ENCODE measurements around the gene ELP5.

ELP5 gene

DNA sequence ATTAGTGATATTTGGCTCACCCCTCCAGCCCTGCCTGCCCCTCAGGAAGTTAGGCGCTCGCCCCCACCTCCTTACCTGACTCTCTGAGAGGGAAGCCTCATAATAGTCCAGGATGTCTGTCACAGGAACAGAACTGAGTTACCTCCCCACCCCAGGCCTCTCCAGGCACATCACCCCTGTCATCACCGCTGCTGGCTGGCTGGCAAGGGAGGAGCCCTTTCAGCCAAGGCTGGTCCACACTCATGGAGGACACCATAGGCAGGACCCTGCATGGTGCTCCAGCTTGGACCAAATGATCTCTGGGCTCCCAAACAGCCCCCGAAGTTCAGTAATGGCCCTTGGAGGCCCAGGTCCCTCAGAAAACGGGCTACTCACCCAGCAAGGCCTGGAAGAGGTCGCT is 33.8 kb upstream of the ELP5 start:
- Histone ChIP-seq H3K4me3 (ENCODE audit: low read depth, low read length, poor library complexity, severe bottlenecking) (no peak overlapping the region), H3F3A (ENCODE audit: insufficient read depth, low read length) (no peaks in the 10 kb centered on the region), H3K79me2 (ENCODE audit: insufficient read depth, low read length) (no peaks in the 10 kb centered on the region), H4K20me1 (ENCODE audit: insufficient read depth, low read length) (no peaks in the 10 kb centered on the region), H3K27ac (ENCODE audit: low read depth, low read length, poor library complexity, severe bottlenecking) (no peak overlapping the region), H3K36me3 (ENCODE audit: insufficient read depth, low read length) (peaks cover 18% of the 10 kb centered on the region), H2AFZ (ENCODE audit: low read length) (no peak overlapping the region), H3K4me1 (ENCODE audit: insufficient read depth, low read length, severe bottlenecking) (peaks cover 38% of the 10 kb centered on the region), H3K9me2 (ENCODE audit: low read depth, low read length) (no peaks in the 10 kb centered on the region), H3K4me2 (ENCODE audit: low read length) (no peak overlapping the region), H3K27me3 (ENCODE audit: insufficient read depth, low read length) (no peaks in the 10 kb centered on the region), H3K9me3 (ENCODE audit: low read length) (no peaks in the 10 kb centered on the region), H3K9ac (ENCODE audit: low read length) (no peak overlapping the region)
- TF ChIP-seq, protein P1, sequence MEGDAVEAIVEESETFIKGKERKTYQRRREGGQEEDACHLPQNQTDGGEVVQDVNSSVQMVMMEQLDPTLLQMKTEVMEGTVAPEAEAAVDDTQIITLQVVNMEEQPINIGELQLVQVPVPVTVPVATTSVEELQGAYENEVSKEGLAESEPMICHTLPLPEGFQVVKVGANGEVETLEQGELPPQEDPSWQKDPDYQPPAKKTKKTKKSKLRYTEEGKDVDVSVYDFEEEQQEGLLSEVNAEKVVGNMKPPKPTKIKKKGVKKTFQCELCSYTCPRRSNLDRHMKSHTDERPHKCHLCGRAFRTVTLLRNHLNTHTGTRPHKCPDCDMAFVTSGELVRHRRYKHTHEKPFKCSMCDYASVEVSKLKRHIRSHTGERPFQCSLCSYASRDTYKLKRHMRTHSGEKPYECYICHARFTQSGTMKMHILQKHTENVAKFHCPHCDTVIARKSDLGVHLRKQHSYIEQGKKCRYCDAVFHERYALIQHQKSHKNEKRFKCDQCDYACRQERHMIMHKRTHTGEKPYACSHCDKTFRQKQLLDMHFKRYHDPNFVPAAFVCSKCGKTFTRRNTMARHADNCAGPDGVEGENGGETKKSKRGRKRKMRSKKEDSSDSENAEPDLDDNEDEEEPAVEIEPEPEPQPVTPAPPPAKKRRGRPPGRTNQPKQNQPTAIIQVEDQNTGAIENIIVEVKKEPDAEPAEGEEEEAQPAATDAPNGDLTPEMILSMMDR (IDR thresholded peaks at IDR 0.05; ENCODE audit: low read length), result no peak
- TF ChIP-seq EZH2 (IDR thresholded peaks at IDR 0.05; ENCODE audit: borderline replicate concordance, low read length), result no peak

DNA sequence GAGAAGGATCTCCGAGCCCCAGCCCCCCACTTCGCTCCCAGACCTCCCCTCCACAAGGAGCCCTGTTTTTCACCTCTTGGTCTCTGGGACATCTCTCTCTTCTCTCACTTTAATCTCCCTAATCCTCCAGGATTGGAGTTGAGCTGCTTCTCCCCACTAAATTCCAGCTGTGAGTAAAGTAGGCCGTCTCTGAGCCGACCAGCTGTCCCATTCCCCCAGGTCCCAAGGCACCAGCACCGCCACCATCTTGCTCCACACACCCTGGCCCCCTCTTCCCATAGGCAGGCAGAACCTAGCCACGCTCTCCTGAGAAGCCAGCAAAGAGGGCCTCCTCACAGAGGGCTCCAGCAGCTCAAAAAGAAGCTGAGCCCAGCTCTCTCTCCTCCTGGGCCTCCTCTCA is 33.3 kb upstream of the ELP5 start:
- no peaks in the 10 kb centered on the region for H4K20me1 ChIP-seq (ENCODE audit: insufficient read depth, low read length)
- TF ChIP-seq, protein P1 (IDR thresholded peaks at IDR 0.05; ENCODE audit: low read length), result no peak
- TF ChIP-seq EZH2 (IDR thresholded peaks at IDR 0.05; ENCODE audit: borderline replicate concordance, low read length), result no peak
- no peaks in the 10 kb centered on the region for H3F3A ChIP-seq (ENCODE audit: insufficient read depth, low read length)
- no peak overlapping the region for H2AFZ ChIP-seq (ENCODE audit: low read length)
- H3K4me2 ChIP-seq (ENCODE audit: low read length), result no peak overlapping the region
- no peak overlapping the region; the same call in 1 of the 2 replicates for H3K9ac ChIP-seq (ENCODE audit: low read length)
- H3K9me2 ChIP-seq (ENCODE audit: low read depth, low read length), result no peaks in the 10 kb centered on the region
- H3K27me3 ChIP-seq (ENCODE audit: insufficient read depth, low read length), result no peaks in the 10 kb centered on the region
- no peaks in the 10 kb centered on the region for H3K79me2 ChIP-seq (ENCODE audit: insufficient read depth, low read length)
- H3K4me1 ChIP-seq (ENCODE audit: insufficient read depth, low read length, severe bottlenecking), result peaks cover 35% of the 10 kb centered on the region
- no peaks in the 10 kb centered on the region for H3K9me3 ChIP-seq (ENCODE audit: low read length)
- no peak overlapping the region for H3K4me3 ChIP-seq (ENCODE audit: low read depth, low read length, poor library complexity, severe bottlenecking)
- no peak overlapping the region for H3K27ac ChIP-seq (ENCODE audit: low read depth, low read length, poor library complexity, severe bottlenecking)
- H3K36me3 ChIP-seq (ENCODE audit: insufficient read depth, low read length), result peaks cover 24% of the 10 kb centered on the region

DNA sequence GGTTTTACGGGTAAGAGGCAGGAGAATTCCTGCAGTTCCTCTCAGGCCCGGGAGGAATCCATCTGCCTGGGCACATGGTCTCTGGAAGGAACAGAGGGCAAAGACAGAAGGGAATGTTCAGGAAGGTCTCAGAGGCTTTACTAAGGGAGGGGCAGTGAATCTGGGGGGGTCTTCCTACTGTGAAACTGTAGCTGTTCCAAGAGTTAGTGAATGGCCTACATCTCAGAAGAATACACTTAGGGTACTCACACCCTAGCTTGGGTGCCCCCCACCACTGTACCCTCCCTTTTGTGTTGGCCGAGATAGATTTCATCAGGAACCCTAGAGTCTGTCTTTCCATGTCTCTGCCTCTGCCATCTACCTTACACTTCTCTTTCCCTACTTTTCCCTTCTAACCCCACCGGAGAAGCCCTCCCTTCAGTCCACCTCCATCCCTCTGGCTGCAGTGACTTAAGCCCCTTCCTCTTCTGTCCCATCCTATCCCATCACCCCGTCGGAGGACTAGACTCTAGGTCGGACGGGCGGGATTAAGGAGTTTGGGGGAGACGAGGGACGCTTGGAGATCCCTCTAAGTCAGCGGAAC is 32.7 kb upstream of the ELP5 start:
- H3K79me2 ChIP-seq (ENCODE audit: insufficient read depth, low read length), result no peaks in the 10 kb centered on the region
- peaks cover 29% of the 10 kb centered on the region for H3K36me3 ChIP-seq (ENCODE audit: insufficient read depth, low read length)
- no peaks in the 10 kb centered on the region for H3K9me2 ChIP-seq (ENCODE audit: low read depth, low read length)
- peak overlapping the region; percentile 97 for H3K4me2 ChIP-seq (ENCODE audit: low read length)
- no peaks in the 10 kb centered on the region for H3F3A ChIP-seq (ENCODE audit: insufficient read depth, low read length)
- H3K27ac ChIP-seq (ENCODE audit: low read depth, low read length, poor library complexity, severe bottlenecking), result no peak overlapping the region
- peak overlapping the region; percentile 83 for H3K4me3 ChIP-seq (ENCODE audit: low read depth, low read length, poor library complexity, severe bottlenecking)
- H3K27me3 ChIP-seq (ENCODE audit: insufficient read depth, low read length), result no peaks in the 10 kb centered on the region
- H3K9ac ChIP-seq (ENCODE audit: low read length), result peak overlapping the region; percentile 87
- TF ChIP-seq, protein P1 (IDR thresholded peaks at IDR 0.05; ENCODE audit: low read length), result no peak
- no peak for TF ChIP-seq EZH2 (IDR thresholded peaks at IDR 0.05; ENCODE audit: borderline replicate concordance, low read length)
- H3K4me1 ChIP-seq (ENCODE audit: insufficient read depth, low read length, severe bottlenecking), result peaks cover 32% of the 10 kb centered on the region
- H2AFZ ChIP-seq (ENCODE audit: low read length), result no peak overlapping the region
- H4K20me1 ChIP-seq (ENCODE audit: insufficient read depth, low read length), result no peaks in the 10 kb centered on the region
- H3K9me3 ChIP-seq (ENCODE audit: low read length), result no peaks in the 10 kb centered on the region
